Muscle of arm (tissue), 14 donors: ENCODE results near the gene ZNF254. TPM values are rescaled to one million over a fixed set of nuclear protein-coding genes. Genes with fewer than 3 reads are reported as not detected.
"Not testable (repeated sequence)": the region's sequence is repeated elsewhere in the genome, so short reads cannot be mapped to it uniquely, and the experiment has no call there.

Experiments used
- DNase-seq: peaks from one replicate; pipeline ENCODE4 v3.0.0-alpha.2; 2013
- long read RNA-seq, 11 donors: transcript quantifications; one replicate each; lab custom pipeline, GENCODE V29; 2026
- polyA plus RNA-seq, 12 donors: library from polyadenylated mRNA; unstranded; fragments of 120-200 nt; gene quantifications; one replicate each; pipeline ENCODE4 v1.2.1, GENCODE V29; 2013; ENCODE audit not compliant: insufficient read length in 12 of 12

ZNF254 gene
- polyA plus RNA-seq, result 10 to 100 TPM in 11 of 12 donors, not detected in 1; 10.1 to 22.7 (median 21.0) TPM
- long read RNA-seq, donor 1, full-length matches to known transcripts, result 7 of 7 reads
- long read RNA-seq, donor 1, partial matches to known transcripts, result 0 of 7 reads
- long read RNA-seq, donor 1, other reads (novel, unspliced or antisense), result 0 of 7 reads
- long read RNA-seq, donor 2, full-length matches to known transcripts, result 9 of 9 reads
- long read RNA-seq, donor 2, partial matches to known transcripts, result 0 of 9 reads
- long read RNA-seq, donor 2, other reads (novel, unspliced or antisense), result 0 of 9 reads
- long read RNA-seq, donor 3, partial matches to known transcripts, result 0 of 3 reads
- long read RNA-seq, donor 3, other reads (novel, unspliced or antisense), result 0 of 3 reads
- long read RNA-seq, donor 4, partial matches to known transcripts, result 0 of 1 reads
- long read RNA-seq, donor 4, other reads (novel, unspliced or antisense), result 0 of 1 reads
- long read RNA-seq, donor 5, partial matches to known transcripts, result 0 of 4 reads
- long read RNA-seq, donor 5, other reads (novel, unspliced or antisense), result 0 of 4 reads
- long read RNA-seq, donor 6, partial matches to known transcripts, result 0 of 5 reads
- long read RNA-seq, donor 6, other reads (novel, unspliced or antisense), result 0 of 5 reads
- long read RNA-seq, donor 7, partial matches to known transcripts, result 0 of 3 reads
- long read RNA-seq, donor 7, other reads (novel, unspliced or antisense), result 0 of 3 reads
- long read RNA-seq, donor 8, transcript ZNF254-202 (4 exons, 3,967 nt), result major isoform, 5 of 7 reads
- long read RNA-seq, donor 8, partial matches to known transcripts, result 0 of 7 reads
- long read RNA-seq, donor 8, other reads (novel, unspliced or antisense), result 0 of 7 reads
- long read RNA-seq, donor 9, transcript ZNF254-202 (4 exons, 3,967 nt), result major isoform, 6 of 15 reads
- long read RNA-seq, donor 9, partial matches to known transcripts, result 0 of 15 reads
- long read RNA-seq, donor 9, other reads (novel, unspliced or antisense), result 5 of 15 reads
- long read RNA-seq, donor 10, transcript ZNF254-202 (4 exons, 3,967 nt), result major isoform, 8 of 9 reads
- long read RNA-seq, donor 10, partial matches to known transcripts, result 0 of 9 reads
- long read RNA-seq, donor 10, other reads (novel, unspliced or antisense), result 0 of 9 reads
- long read RNA-seq, donor 11, partial matches to known transcripts, result 0 of 6 reads
- long read RNA-seq, donor 11, other reads (novel, unspliced or antisense), result 0 of 6 reads

GRCh38 chr19:24086974-24087595 lies at the start of gene ZNF254:
Gene ZNF254 (plus strand): TSS chr19:24087187. CDS start chr19:24087308, 121 bp downstream.
- peak; percentile 96 for DNase-seq

- no peak for DNase-seq
These were observed 46.4 kb upstream of the ZNF254 start for GRCh38 chr19:24040621-24041020.

- not testable (repeated sequence) for DNase-seq
These were observed 45.7 kb upstream of the ZNF254 start for GRCh38 chr19:24041326-24041725.

GRCh38 chr19:24046550-24046949 lies 40.4 kb upstream of the ZNF254 start:
- no peak for DNase-seq

- DNase-seq, result no peak
These were observed 38.7 kb upstream of the ZNF254 start for GRCh38 chr19:24048261-24048660.

- no peak for DNase-seq
These were observed 37.5 kb upstream of the ZNF254 start for GRCh38 chr19:24049537-24049936.

- no peak for DNase-seq
These were observed 35.5 kb upstream of the ZNF254 start for GRCh38 chr19:24051516-24051915.

- no peak for DNase-seq
These were observed 34.2 kb upstream of the ZNF254 start for GRCh38 chr19:24052811-24053210.

- DNase-seq, result no peak
These were observed 33.4 kb upstream of the ZNF254 start for GRCh38 chr19:24053601-24054000.

GRCh38 chr19:24054044-24054935 lies 32.7 kb upstream of the ZNF254 start:
- DNase-seq, result no peak

- no peak for DNase-seq
These were observed 31.4 kb upstream of the ZNF254 start for GRCh38 chr19:24055548-24055947.

GRCh38 chr19:24057144-24057543 lies 29.8 kb upstream of the ZNF254 start:
- no peak for DNase-seq

GRCh38 chr19:24059563-24060295 lies 27.3 kb upstream of the ZNF254 start:
- no peak for DNase-seq

GRCh38 chr19:24060687-24061356 lies 26.2 kb upstream of the ZNF254 start:
- no peak for DNase-seq

GRCh38 chr19:24062190-24062589 lies 24.8 kb upstream of the ZNF254 start:
- DNase-seq, result no peak

- DNase-seq, result no peak
These were observed 23.7 kb upstream of the ZNF254 start for GRCh38 chr19:24063295-24063694.

- DNase-seq, result no peak
These were observed 22.8 kb upstream of the ZNF254 start for GRCh38 chr19:24064175-24064574.

GRCh38 chr19:24065243-24065642 lies 21.7 kb upstream of the ZNF254 start:
- no peak for DNase-seq
